Suprapubic skin (tissue), 4 donors: ENCODE data around the gene PCSK2. TPM values are rescaled to one million over a fixed set of nuclear protein-coding genes. Genes with fewer than 3 reads are reported as not detected.

Experiments used
- DNase-seq, 2 donors: peaks; one replicate each; pipeline ENCODE4 v3.0.0-alpha.2; 2019; ENCODE audit warnings: low spot score in 2 of 2
- H3K27ac ChIP-seq: fragments of 200-600 bp; sonication (generic); one replicate; pipeline ENCODE4 v1.5.1; 2019
- H3K27me3 ChIP-seq: fragments of 200-600 bp; sonication (generic); one replicate; pipeline ENCODE4 v1.5.1; 2019
- H3K36me3 ChIP-seq: fragments of 200-600 bp; sonication (generic); one replicate; pipeline ENCODE4 v1.5.1; 2019
- H3K4me1 ChIP-seq: fragments of 200-600 bp; sonication (generic); one replicate; pipeline ENCODE4 v1.5.1; 2019
- H3K4me3 ChIP-seq: fragments of 200-600 bp; sonication (generic); one replicate; pipeline ENCODE4 v1.5.1; 2019; ENCODE audit warnings: mild to moderate bottlenecking
- H3K9me3 ChIP-seq: fragments of 200-600 bp; sonication (generic); one replicate; pipeline ENCODE4 v1.5.1; 2019
- EP300 ChIP-seq: sonication (generic); formaldehyde crosslinking; IDR thresholded peaks from one replicate; pipeline ENCODE4 v1.6.1; 2017; ENCODE audit warnings: antibody characterized with exemption
- POLR2A ChIP-seq, 2 donors: fragments of 450-650 bp; IDR thresholded peaks; one replicate each; pipeline ENCODE4 v1.6.1; 2017; ENCODE audit warnings: antibody characterized with exemption in 2 of 2, mild to moderate bottlenecking in 2 of 2, moderate library complexity in 2 of 2
- POLR2AphosphoS5 ChIP-seq, 3 donors: sonication (generic); formaldehyde crosslinking; IDR thresholded peaks; one replicate each; pipeline ENCODE4 v1.6.1; 2017; ENCODE audit warnings: antibody characterized with exemption in 3 of 3
- WGBS: methylation state at CpG from one replicate; pipeline ENCODE4 v1.1.5; 2018; 5-methylcytosine and 5-hydroxymethylcytosine counted together
- total RNA-seq, 4 donors: library from RNA; depleted of rRNA; stranded (reverse); fragments of >200 nt; gene quantifications; one replicate each; pipeline ENCODE4 v1.1.0, GENCODE V29; 2016
- TF ChIP-seq, protein P1 (sequence below), 2 donors: fragments of 200-600 bp in 1 of 2; fragments of 450-650 bp in 1 of 2; sonication (generic) in 1 of 2; IDR thresholded peaks; one replicate each; pipeline ENCODE4 v1.5.1; 2016 to 2019; ENCODE audit warnings: antibody characterized with exemption in 2 of 2, mild to moderate bottlenecking in 1 of 2, moderate library complexity in 1 of 2

The PCSK2 gene
- total RNA-seq, 4 donors from 2014 or later = 5.2 to 23.1 (median 12.9) TPM

GRCh38 chr20:17500826-17501225 lies 274.0 kb downstream of the PCSK2 start:
- Histone ChIP-seq H3K36me3 (no peaks in the 10 kb centered on the region), H3K4me3 (no peak overlapping the region), H3K27me3 (no peaks in the 10 kb centered on the region), H3K27ac (no peak overlapping the region), H3K4me1 (peaks cover 9% of the 10 kb centered on the region), H3K9me3 (no peaks in the 10 kb centered on the region)
- 88% methylated on average over 7 of the region's 7 CpGs for WGBS
- TF ChIP-seq EP300 = no peak
- peak in 1 of 2 donors; percentile 75 for DNase-seq

GRCh38 chr20:17501701-17502100 lies 274.9 kb downstream of the PCSK2 start:
- Histone ChIP-seq H3K4me1 (peaks cover 17% of the 10 kb centered on the region), H3K27me3 (no peaks in the 10 kb centered on the region), H3K36me3 (no peaks in the 10 kb centered on the region), H3K9me3 (no peaks in the 10 kb centered on the region), H3K4me3 (no peak overlapping the region), H3K27ac (no peak overlapping the region)
- peak in 1 of 2 donors; percentile 69 for DNase-seq
- 84% methylated on average over 9 of the region's 9 CpGs for WGBS
- TF ChIP-seq, protein P1, sequence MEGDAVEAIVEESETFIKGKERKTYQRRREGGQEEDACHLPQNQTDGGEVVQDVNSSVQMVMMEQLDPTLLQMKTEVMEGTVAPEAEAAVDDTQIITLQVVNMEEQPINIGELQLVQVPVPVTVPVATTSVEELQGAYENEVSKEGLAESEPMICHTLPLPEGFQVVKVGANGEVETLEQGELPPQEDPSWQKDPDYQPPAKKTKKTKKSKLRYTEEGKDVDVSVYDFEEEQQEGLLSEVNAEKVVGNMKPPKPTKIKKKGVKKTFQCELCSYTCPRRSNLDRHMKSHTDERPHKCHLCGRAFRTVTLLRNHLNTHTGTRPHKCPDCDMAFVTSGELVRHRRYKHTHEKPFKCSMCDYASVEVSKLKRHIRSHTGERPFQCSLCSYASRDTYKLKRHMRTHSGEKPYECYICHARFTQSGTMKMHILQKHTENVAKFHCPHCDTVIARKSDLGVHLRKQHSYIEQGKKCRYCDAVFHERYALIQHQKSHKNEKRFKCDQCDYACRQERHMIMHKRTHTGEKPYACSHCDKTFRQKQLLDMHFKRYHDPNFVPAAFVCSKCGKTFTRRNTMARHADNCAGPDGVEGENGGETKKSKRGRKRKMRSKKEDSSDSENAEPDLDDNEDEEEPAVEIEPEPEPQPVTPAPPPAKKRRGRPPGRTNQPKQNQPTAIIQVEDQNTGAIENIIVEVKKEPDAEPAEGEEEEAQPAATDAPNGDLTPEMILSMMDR (IDR thresholded peaks at IDR 0.05) = no peak
- TF ChIP-seq POLR2A (IDR thresholded peaks at IDR 0.05) = no peak
- TF ChIP-seq EP300 = no peak
- no peak for TF ChIP-seq POLR2AphosphoS5 (IDR thresholded peaks at IDR 0.05)

GRCh38 chr20:17502105-17502504 lies 275.3 kb downstream of the PCSK2 start:
- no peak overlapping the region for H3K27ac ChIP-seq
- H3K27me3 ChIP-seq = no peaks in the 10 kb centered on the region
- TF ChIP-seq POLR2AphosphoS5 (IDR thresholded peaks at IDR 0.05) (no peak), POLR2A (IDR thresholded peaks at IDR 0.05) (no peak), EP300 (no peak)
- TF ChIP-seq, protein P1 (IDR thresholded peaks at IDR 0.05) = no peak
- DNase-seq = peak in 1 of 2 donors; percentile 29
- H3K9me3 ChIP-seq = no peaks in the 10 kb centered on the region
- no peak overlapping the region for H3K4me3 ChIP-seq
- H3K4me1 ChIP-seq = peaks cover 17% of the 10 kb centered on the region
- WGBS = 89% methylated on average over 4 of the region's 4 CpGs
- no peaks in the 10 kb centered on the region for H3K36me3 ChIP-seq

DNA sequence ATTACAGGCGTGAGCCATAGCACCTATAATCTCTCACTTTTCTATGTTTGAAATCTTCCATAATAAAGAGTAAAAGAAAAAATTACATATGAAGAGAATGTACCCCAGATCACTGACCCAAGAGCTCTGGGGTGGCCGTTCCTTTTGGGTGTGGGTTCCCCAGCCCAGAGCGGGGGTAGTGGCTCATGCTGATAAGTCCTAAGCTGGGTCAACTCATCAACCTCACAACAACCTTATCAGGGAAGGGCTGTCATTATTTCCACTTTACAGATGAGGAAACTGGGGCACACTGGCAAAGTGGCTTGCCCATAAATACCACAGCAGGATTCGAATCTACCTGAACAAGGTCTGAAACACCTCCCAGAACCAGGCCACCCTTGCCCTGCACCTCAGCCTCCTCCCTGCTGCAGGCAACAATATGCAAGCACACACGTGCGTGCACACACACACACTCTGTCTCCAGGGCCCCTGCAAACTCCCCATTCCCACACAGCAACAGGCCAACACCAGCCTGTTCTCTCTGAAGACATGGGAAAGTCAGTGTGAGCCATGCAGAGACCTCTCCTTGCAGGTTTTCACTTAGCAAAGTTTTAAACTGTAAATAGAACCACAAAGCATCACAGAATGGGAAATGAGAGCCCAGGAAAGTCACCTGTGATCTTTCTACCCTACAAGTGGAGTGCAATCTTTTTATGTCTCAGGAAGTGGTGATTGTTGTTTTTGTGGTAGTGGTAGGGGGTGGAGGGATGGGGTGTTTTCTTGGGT lies 276.6 kb downstream of the PCSK2 start:
- Histone ChIP-seq H3K9me3 (no peaks in the 10 kb centered on the region), H3K4me3 (no peak overlapping the region), H3K4me1 (peaks cover 17% of the 10 kb centered on the region), H3K36me3 (no peaks in the 10 kb centered on the region), H3K27ac (no peak overlapping the region), H3K27me3 (no peaks in the 10 kb centered on the region)
- no peak for DNase-seq
- 76% methylated on average over 6 of the region's 6 CpGs for WGBS
- no peak for TF ChIP-seq POLR2A (IDR thresholded peaks at IDR 0.05)
- no peak for TF ChIP-seq POLR2AphosphoS5 (IDR thresholded peaks at IDR 0.05)
- no peak for TF ChIP-seq EP300
- TF ChIP-seq, protein P1 (IDR thresholded peaks at IDR 0.05) = no peak

DNA sequence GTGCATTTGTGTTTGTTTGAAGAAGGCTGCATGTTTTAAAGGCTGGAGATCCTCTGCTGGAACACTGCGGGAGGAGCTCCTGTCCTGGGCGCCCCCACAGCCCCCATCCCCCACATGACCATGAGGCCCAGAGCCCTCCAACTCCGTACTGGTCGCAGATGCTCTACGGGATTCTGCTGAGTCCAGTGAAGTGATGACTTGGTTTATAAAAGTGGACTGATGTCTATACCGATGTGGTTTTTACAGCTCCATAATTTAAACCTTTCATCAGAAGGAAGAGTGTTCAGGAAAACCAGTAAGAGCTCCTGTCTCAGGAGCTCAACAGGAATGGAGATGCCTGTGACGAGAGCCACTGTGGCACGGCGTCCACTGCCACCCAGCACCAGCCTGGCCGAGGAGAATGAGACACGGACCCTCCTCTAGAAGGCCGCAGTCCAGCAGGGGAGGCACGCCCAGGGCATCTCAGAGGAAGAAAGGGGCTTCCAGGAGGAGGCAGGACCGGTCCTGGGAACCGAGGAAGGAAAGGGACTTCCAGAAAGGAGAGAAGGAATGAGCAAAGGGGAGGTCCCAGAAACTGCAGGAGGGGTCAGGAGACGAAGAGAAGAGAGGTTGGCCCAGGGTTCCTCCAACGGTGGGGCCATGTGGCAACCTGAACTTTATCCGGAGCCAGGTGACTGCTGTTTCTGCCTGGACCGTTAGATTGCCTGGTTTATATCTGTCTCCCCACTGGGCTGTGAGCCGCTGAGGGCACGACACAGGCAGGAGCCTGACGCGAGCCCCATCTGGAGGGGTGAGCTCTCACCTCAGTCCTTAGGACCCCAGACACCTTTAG lies 277.4 kb downstream of the PCSK2 start:
- Histone ChIP-seq H3K4me3 (peak overlapping the region; percentile 53), H3K36me3 (no peaks in the 10 kb centered on the region), H3K4me1 (peaks cover 17% of the 10 kb centered on the region), H3K27ac (no peak overlapping the region), H3K9me3 (no peaks in the 10 kb centered on the region), H3K27me3 (no peaks in the 10 kb centered on the region)
- TF ChIP-seq, protein P1 (IDR thresholded peaks at IDR 0.05) = no peak
- WGBS = 44% methylated on average over 23 of the region's 23 CpGs
- peak in 1 of 2 donors; percentile 72 for DNase-seq
